GM10248 (cell line): Measurements from ENCODE around the gene FANK1.

Source experiments
- CTCF ChIA-PET: fragments of 300-600 bp; sonication (Branson Sonifier 250); formaldehyde crosslinking; extraction: SDS; loops from one replicate; lab custom pipeline; 2021; ENCODE audit warnings: antibody characterized with exemption; lab: Yijun Ruan, JAX
- POLR2A ChIA-PET: fragments of 350-650 bp; sonication (Branson Sonifier 250); formaldehyde crosslinking; extraction: SDS; loops from one replicate; lab custom pipeline; 2020; ENCODE audit warnings: antibody characterized with exemption; lab: Yijun Ruan, JAX
- DNase-seq: peaks from one replicate; pipeline ENCODE4 v3.0.0; 2012; ENCODE audit errors: extremely low spot score
- TF ChIP-seq, protein P1 (sequence below): IDR thresholded peaks from 2 replicates; pipeline ENCODE4 v1.5.1; 2012; ENCODE audit warnings: mild to moderate bottlenecking, low read depth; ENCODE audit errors: extremely low read depth, missing control alignments, control extremely low read depth

FANK1 gene

DNA sequence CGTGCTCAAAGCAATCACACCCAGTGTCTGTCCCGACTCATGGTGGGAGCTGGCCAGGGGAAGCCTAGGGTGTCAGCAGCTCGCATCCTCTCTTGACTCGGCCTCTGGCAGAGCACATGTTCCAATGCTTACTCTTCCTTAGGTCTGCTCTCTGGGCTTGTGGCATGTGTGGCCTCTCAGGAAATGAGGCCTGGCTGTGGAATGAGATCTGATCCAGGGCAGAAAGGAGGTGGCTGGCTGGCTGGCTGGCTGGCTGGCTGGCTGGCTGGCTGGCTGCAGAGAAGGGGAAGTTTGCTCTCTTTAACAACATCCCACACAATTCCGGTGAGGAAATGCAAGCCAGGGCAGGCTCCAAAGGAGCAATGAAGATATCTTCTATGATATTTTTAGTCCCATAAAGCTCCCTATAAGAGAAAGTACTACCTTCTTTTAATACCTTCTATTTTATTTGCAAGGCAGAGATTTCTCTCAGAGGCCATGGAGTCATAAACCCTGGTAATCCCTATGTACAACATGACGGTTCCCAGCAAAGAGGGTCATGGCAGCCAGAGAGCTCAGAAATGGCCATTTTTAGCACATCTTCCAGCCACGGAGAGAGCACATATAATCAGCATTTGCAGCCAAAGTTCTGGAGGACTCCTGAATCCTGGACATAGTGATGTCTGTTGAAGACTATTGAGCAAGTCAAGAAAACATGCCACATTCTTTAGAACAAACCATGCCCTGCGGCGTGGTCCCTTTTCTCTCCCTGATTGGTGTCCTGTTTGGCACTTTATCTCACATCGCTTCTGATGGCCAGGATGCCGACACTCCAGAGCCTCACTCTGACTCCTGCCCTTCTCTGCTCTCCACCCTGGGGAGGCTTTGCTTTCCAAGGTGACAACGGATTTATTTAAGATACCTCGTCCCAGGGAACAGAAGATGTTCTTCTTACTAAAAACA is 153.7 kb downstream of the FANK1 start:
- POLR2A ChIA-PET = no interaction called here

DNA sequence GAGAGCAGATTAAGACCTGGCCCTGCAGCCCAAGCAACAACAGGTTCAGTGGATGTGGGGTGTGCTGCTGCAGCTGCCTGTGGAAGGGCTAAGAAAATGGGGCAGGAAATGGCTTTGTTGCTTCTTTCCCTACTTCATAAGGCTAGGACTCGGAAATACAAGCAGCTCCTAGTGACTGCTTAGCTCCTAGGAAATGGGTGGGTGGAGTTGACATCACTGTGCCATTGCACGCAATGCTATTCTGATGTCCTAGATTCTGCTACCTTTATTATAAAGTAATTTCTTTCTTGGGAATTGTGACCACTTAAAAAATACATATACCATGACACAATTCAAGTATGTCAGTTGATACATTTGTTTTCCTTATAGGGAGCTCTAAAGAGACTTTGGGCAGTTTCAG is 155.8 kb downstream of the FANK1 start:
- POLR2A ChIA-PET = no interaction called here
- TF ChIP-seq, protein P1, sequence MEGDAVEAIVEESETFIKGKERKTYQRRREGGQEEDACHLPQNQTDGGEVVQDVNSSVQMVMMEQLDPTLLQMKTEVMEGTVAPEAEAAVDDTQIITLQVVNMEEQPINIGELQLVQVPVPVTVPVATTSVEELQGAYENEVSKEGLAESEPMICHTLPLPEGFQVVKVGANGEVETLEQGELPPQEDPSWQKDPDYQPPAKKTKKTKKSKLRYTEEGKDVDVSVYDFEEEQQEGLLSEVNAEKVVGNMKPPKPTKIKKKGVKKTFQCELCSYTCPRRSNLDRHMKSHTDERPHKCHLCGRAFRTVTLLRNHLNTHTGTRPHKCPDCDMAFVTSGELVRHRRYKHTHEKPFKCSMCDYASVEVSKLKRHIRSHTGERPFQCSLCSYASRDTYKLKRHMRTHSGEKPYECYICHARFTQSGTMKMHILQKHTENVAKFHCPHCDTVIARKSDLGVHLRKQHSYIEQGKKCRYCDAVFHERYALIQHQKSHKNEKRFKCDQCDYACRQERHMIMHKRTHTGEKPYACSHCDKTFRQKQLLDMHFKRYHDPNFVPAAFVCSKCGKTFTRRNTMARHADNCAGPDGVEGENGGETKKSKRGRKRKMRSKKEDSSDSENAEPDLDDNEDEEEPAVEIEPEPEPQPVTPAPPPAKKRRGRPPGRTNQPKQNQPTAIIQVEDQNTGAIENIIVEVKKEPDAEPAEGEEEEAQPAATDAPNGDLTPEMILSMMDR = no peak
- CTCF ChIA-PET = interaction anchor here (0.6 to 0.7 kb wide), 2 partner anchors 10 to 206 kb away, joined by 3 read pairs; no protein-coding TSS in a partner anchor
- no peak for DNase-seq

More for the DNA sequence above, 153.7 kb downstream of the FANK1 start:
- peak; percentile 5 for DNase-seq
- CTCF ChIA-PET = interaction anchor here (1.4 kb wide), 1 partner anchor 19 kb away, joined by 3 read pairs; no protein-coding TSS in a partner anchor
- TF ChIP-seq, protein P1 = no peak

DNA sequence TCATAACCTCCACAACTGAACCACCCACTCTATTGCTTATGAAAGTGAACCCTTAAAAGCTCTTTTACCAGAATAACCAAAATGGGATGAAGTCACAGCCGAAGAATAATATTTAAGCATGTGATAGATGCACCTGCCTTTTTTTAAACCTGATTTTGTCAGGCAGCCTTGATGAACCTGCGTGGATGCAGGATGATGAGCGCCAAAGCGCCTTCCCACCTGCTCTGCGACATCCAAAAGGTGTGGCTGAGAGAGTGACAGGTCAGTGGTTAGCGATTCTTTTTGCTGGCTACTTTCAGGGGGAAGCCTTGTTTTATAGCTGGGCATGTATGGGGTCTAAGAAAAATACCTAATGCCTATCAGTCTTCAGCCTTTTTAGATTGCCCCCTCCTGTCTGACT is 157.8 kb downstream of the FANK1 start:
- no peak for DNase-seq
- ChIA-PET CTCF (no interaction called here), POLR2A (no interaction called here)
- TF ChIP-seq, protein P1 = no peak

DNA sequence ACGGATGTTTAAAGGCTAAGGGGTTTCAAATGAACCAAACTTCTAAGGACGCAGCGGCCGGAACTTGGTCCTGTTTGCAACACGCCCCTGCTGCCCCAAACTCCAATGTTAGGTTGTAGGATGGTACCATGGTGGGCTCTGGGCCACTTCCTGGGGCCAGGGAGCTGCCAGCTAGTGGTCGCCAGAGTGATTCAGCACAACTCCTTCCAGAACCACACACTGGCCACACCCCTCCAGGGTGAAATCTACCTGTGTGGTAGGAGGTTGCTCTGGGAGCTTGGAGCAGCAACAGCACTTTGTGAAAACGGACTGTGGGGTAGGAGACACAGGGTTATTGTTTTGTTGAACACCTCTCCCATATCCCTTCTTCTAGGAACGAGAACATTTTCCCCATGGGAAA is 161.1 kb downstream of the FANK1 start:
- no peak for DNase-seq
- CTCF ChIA-PET = no interaction called here
- POLR2A ChIA-PET = no interaction called here
- TF ChIP-seq, protein P1 = no peak

DNA sequence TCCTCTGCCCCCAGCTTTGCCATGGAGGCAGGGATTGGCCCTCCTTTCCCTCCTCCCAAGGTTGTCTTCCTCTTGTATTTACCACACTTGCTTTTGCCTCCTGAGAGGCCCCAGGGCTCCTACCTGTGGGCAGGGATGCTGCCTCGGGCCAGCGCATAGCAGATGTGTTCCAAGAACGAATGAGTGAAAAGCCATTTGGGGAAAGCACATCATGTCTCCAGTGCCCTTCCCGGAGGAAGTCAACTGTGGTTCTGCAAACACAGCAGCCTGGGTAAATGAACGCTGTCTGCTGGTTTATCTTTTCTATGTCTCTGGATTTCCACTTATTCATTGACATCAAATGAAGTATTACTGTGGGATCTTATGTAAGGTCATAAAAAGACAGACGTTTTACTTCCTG is 161.7 kb downstream of the FANK1 start:
- ChIA-PET CTCF (no interaction called here), POLR2A (no interaction called here)
- TF ChIP-seq, protein P1 = no peak
- no peak for DNase-seq

DNA sequence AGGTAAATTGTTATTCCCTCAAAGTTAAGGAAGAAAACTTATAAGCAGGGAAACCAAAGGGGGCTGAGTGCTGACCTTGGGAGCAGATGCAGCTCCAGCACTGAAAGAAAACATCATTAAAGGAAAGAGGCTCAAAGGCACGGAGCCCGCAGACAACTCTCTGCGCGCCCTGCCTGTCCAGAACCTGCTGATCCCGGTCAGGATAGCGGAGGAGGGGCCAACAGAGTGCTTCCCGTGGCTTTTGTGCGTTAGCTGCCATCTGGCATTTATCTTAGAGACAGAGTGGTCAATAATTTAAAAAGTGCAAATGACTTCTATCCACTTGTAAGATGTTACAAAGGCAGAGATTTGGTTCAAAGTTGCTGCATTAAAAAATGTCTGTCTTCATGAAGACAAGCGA is 162.1 kb downstream of the FANK1 start:
- TF ChIP-seq, protein P1 = no peak
- ChIA-PET POLR2A (no interaction called here), CTCF (no interaction called here)
- DNase-seq = no peak
